Measurements from ENCODE around the gene GABRB2. TPM values are rescaled to one million over a fixed set of nuclear protein-coding genes. Genes with fewer than 3 reads are reported as not detected.

GABRB2 gene
- total and polyA plus RNA-seq, 8 donors = 0.05 to 0.41 (median 0.17) TPM; not detected in 3

DNA sequence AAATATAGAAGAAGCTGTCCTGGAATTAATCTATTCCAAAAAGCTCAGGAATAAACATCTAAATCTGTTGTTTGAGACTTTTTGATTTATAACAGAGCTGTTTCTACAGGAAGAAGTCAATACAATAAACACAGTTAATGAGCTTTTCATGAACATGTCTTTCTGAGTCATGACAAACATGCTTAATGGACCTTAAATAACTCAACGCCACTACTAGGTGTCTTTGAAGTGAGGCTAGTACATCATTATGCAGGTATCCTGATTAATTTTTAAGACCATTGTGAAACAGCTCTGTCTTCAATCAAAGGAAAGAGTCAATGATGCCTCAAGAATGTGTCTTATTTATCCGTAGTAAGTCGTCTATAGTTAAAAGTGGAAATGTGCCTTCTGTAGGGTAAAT, 131.6 kb downstream of the GABRB2 start:
- no peak for FAIRE-seq

DNA sequence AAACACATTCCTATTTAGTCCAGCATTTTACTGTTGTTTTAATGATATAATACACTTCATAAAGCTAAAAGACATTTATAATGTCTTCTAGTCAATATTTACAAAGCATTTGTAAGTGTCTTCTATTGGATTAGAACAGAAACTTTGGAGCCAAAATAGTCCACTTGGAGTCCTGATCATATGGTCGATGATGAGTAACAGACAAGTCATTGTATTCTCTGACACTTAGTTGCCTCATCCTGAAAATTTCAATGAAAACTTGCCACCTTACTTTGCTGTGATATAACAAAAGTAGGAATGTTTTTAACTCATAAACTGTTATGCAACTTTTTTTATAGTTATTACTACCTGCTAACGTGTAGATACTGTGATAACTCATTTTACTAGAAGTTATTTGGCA, 132.5 kb downstream of the GABRB2 start:
- Histone ChIP-seq H3K9me3 (no peaks in the 10 kb centered on the region), H3K36me3 (no peaks in the 10 kb centered on the region), H3K27ac (no peak overlapping the region), H3K4me1 (no peaks in the 10 kb centered on the region), H3K4me3 (no peak overlapping the region), H3K27me3 (no peaks in the 10 kb centered on the region)
- 38 to 46% methylated on average over 2 of the region's 2 CpGs for WGBS, 2 donors
- DNase-seq (no peak), FAIRE-seq (no peak), ATAC-seq (no peak)
- TF ChIP-seq, protein P1, sequence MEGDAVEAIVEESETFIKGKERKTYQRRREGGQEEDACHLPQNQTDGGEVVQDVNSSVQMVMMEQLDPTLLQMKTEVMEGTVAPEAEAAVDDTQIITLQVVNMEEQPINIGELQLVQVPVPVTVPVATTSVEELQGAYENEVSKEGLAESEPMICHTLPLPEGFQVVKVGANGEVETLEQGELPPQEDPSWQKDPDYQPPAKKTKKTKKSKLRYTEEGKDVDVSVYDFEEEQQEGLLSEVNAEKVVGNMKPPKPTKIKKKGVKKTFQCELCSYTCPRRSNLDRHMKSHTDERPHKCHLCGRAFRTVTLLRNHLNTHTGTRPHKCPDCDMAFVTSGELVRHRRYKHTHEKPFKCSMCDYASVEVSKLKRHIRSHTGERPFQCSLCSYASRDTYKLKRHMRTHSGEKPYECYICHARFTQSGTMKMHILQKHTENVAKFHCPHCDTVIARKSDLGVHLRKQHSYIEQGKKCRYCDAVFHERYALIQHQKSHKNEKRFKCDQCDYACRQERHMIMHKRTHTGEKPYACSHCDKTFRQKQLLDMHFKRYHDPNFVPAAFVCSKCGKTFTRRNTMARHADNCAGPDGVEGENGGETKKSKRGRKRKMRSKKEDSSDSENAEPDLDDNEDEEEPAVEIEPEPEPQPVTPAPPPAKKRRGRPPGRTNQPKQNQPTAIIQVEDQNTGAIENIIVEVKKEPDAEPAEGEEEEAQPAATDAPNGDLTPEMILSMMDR (IDR thresholded peaks at IDR 0.05) = no peak
- intact Hi-C loops (cut with DNase I) = no loop called here

More for the DNA sequence above, 131.6 kb downstream of the GABRB2 start:
- Histone ChIP-seq H3K9me3 (no peaks in the 10 kb centered on the region), H3K27me3 (no peaks in the 10 kb centered on the region), H3K4me1 (no peaks in the 10 kb centered on the region), H3K4me3 (no peak overlapping the region), H3K36me3 (no peaks in the 10 kb centered on the region), H3K27ac (no peak overlapping the region)
- DNase-seq (no peak), ATAC-seq (no peak)
- WGBS, 2 donors = 29 to 43% methylated on average over 3 of the region's 3 CpGs
- TF ChIP-seq, protein P1 (IDR thresholded peaks at IDR 0.05) = no peak
- intact Hi-C loops (cut with DNase I) = no loop called here

DNA sequence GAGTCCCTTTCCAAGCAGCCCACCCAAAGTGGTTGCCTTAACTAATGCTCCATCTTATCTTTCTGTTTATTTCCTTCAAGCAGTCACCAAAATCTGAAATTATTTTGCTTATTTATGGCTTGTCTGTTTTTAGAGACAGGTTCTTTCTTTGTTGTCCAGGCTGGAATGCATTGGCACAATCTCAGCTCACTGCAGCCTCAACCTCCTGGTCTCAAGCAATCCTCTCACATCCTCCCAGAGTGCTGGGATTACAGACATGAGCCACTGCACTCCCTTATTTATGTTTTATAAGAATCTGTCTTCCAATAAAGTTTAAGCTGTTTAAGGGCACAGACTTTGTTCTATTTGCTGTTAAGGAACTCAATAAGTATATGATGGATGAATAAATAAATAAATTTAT, 133.7 kb downstream of the GABRB2 start:
- Histone ChIP-seq H3K27ac (no peak overlapping the region), H3K36me3 (no peaks in the 10 kb centered on the region), H3K27me3 (no peaks in the 10 kb centered on the region), H3K4me3 (no peak overlapping the region), H3K9me3 (no peaks in the 10 kb centered on the region), H3K4me1 (no peaks in the 10 kb centered on the region)
- ATAC-seq = no peak
- no peak for FAIRE-seq
- intact Hi-C loops (cut with DNase I) = no loop called here
- no peak for DNase-seq
- TF ChIP-seq, protein P1 (IDR thresholded peaks at IDR 0.05) = no peak

DNA sequence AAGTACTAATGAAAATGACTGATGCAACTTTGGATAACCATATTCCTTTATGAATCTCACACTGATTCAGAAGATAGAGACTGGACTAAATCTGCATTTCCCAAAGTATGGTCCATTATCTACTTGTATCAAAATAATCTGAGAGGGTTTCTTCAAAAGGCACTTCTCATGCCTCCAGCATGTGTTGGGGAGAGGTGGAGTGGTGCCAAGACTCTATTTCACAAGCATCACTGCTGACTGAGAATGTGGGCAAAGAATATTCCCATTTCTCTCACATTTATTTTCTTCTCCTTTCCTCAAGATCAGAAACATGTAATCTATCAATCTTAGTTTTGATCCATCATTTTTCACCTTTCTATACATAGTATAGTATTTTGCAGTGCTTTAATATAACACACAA, 135.4 kb downstream of the GABRB2 start:
- intact Hi-C loops (cut with DNase I) = no loop called here
- Histone ChIP-seq H3K27me3 (no peaks in the 10 kb centered on the region), H3K27ac (no peak overlapping the region), H3K4me3 (no peak overlapping the region), H3K9me3 (no peaks in the 10 kb centered on the region), H3K4me1 (no peaks in the 10 kb centered on the region), H3K36me3 (no peaks in the 10 kb centered on the region)
- TF ChIP-seq, protein P1 (IDR thresholded peaks at IDR 0.05) = no peak
- no peak for FAIRE-seq
- ATAC-seq = no peak
- no peak for DNase-seq

DNA sequence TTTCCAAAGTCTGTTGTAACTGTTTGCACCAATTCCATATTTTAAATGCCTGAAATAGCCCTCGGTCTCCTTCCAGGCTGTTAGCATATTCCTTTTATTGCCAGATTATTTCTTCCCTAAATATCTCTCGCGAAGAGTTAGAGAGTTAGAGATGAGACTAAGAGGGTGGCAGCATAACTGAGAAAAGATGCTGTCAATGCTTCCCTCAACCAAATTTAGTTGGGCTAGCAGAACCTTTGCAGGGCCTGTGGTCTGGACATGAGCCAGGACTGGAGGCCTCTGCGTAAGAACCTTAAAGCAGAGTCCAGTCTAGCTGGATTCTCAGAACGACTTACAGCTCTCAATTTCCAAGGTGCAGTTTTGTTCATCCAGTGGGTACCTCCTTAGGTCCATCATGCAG, 135.9 kb downstream of the GABRB2 start:
- TF ChIP-seq, protein P1 (IDR thresholded peaks at IDR 0.05) = no peak
- Histone ChIP-seq H3K27ac (no peak overlapping the region), H3K9me3 (no peaks in the 10 kb centered on the region), H3K4me3 (no peak overlapping the region), H3K36me3 (no peaks in the 10 kb centered on the region), H3K27me3 (no peaks in the 10 kb centered on the region), H3K4me1 (no peaks in the 10 kb centered on the region)
- WGBS, 2 donors = 87 to 91% methylated on average over 5 of the region's 5 CpGs
- FAIRE-seq (no peak), DNase-seq (no peak), ATAC-seq (no peak)
- intact Hi-C loops (cut with DNase I) = no loop called here

Data from pancreas (tissue), 10 donors.